GM18498 (cell line): ENCODE results near the gene CTNND2.
"Not testable (repeated sequence)": the region's sequence is repeated elsewhere in the genome, so short reads cannot be mapped to it uniquely, and the experiment has no call there.

Experiments used
- ATAC-seq: cut with Tn5 transposase; IDR thresholded peaks from one replicate; pipeline ENCODE4 v1.9.1; 2021; ENCODE audit warnings: mild to moderate bottlenecking, moderate library complexity; ENCODE audit not compliant: unreplicated experiment

The CTNND2 gene

DNA sequence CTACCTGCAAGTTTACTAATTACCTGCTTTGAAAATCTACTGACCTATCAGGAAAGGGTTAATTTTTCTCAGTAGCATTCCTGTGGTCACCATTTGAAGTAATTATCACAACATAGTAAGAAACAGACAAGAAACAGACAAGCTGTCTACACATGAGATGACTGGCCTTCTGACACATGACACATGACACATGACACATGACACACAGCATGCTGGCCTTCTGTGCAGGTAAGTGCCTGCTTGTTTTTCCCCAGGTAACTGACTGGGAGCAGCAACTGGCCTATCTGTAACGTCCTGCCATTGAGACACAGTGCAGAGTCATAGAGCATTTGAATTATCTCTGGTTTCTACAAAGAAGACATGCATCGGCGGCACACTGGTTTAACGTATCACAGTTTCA, 222.4 kb downstream of the CTNND2 start:
- no peak for ATAC-seq

DNA sequence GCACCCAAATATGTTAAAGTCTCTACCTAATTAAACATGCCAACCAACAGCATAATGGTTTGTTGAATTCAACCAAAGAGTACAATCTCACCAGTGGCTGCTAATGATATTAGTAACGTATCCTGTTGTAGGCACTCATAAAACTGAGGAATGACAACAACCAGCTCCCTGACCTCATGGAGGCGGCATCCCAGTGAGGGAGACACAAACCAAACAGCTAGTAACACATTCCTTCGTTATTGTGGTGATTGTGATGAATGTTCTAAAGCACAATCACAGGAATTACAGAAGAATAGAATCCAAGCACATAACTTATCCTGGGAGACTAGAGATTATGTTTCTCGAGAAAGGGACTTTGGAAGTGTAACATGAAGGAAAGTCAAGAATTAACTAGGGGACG, 224.6 kb downstream of the CTNND2 start:
- ATAC-seq, result no peak

DNA sequence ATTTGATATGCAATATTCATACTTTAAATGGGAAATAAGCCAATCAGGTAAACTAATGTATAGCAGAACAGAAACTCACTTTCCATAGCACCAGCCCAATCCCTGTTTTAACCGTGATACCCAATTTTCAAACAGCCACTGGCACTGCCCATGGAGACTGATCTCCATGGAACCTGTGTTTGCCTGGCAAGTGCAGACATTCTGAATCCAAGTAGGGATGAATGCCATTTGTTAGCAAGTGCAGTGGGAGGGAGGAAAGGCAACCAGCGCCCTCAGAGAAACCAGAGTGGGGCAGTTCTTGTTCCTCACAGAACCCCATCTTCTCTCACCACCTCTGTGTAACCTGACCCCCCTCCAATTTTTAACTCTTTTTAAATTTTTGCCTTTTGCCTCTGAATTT, 229.1 kb downstream of the CTNND2 start:
- no peak for ATAC-seq

DNA sequence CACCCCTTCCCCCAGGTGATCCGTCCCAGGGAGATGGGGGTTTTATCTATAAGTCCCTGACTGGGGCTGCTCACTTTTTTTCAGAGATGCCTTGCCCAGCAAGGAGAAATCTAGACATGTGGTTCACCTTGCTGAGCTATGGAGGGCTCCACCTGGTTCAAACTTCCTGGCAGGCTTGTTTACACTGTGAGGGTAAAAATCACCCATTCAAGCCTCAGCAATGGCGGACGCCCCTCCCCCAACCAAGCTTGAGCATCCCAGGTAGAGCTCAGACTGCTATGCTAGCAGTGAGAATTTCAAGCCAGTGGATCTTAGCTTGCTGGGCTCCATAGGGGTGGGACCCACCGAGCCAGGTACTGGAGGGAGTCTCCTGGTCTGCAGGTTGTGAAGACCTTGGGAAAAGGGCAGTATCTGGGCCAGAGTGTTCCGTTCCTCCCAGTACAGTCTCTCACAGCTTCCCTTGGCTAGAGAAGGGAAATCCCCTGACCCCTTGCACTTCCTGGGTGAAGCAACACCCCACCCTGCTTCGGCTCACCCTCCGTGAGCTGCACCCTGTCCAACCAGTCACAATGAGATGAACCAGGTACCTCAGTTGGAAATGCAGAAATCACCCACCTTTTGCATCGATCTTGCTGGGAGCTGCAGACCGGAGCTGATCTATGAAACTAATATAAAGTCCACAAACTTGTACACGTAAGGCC, 231.7 kb downstream of the CTNND2 start:
- no peak for ATAC-seq

DNA sequence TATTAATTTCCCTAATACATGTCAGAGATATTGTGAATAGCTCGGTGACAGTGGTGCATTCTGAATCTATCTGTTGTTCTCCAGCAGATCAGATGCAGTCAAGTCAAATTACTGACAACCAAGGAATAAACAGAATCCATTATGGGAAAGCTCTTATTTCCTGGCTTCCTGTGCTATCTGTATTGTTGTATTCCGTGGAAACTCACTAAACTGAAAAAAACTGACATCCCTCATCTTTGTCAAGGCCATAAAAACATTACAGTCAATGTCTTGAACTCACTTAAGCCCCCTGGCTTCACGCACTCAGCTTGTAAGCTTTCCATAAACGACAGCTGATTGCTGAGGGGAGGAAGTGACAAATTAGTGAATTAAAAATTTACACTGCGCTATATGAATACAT, 245.9 kb downstream of the CTNND2 start:
- no peak for ATAC-seq

DNA sequence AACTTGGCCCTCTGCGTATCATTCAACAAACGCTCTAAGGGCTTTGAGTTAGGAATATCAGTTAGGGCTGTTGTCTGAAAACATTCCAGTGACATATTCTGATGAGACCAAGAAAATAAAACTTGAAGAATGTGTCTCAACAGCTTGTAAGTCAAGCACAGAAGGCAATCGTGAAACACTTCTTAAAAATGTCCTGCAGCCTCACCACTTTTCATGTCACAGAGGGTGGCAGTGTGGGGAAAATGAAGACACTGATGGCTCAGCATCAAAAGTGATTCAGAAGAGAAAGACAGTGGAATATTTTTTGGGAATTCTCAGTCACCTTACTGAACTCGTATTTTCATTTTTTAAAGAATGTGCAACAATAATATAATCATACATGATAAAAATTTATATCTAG, 247.3 kb downstream of the CTNND2 start:
- ATAC-seq, result no peak

DNA sequence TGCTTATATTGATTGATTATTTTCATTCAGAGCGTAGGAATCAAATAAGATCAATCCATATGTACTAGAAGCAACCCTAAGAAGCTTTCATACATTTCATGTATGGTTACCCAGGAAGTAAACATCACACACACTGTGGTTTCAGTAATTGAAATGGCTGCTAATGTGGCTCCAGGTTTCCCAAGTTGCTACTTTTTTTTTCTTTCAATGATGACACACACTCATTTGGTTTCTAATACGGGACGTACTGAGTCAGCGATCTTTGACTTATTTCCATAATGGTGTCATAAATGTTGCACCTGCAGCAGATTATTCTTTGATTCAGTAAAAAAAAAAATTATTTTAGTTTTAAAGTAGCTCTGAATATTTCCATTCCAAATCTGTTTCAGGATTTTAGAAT, 248.6 kb downstream of the CTNND2 start:
- ATAC-seq, result no peak

DNA sequence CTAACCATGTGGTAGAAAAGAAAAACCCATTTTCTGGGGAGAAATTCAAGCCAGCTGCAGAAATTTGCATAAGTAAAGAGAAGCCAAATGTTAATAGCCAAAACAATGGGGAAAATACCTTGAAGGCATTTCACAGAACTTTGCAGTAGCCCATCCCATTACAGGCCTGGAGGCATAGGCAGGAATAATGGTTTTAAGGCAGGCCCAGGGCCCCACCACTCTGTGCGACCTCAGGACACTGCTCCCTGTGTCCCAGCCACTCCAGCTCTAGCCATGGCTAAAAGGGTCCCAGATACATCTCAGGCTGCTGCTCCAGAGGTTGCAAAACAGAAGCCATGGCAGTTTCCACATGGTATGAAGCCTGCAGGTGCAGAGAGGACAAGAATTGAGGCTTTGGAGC, 253.3 kb downstream of the CTNND2 start:
- ATAC-seq, result no peak

DNA sequence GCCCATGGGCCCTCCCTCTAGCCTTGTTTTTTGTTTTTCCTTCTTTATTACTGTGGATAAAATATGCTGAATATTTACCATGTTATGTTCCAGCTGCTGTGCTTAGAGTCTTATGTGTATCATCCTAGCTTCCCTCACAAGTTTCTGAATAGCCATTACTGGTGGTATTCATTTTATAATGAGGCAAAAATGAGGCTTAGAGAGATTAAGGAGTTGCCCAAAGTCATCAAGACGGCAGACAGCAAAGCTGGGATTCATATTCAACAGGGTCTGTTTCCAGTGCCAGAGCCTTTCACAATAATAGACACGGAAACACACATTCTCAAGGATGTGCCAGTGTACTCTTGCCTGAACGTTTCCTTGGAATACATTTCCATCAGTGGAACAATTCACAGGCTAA, 258.1 kb downstream of the CTNND2 start:
- ATAC-seq, result no peak

DNA sequence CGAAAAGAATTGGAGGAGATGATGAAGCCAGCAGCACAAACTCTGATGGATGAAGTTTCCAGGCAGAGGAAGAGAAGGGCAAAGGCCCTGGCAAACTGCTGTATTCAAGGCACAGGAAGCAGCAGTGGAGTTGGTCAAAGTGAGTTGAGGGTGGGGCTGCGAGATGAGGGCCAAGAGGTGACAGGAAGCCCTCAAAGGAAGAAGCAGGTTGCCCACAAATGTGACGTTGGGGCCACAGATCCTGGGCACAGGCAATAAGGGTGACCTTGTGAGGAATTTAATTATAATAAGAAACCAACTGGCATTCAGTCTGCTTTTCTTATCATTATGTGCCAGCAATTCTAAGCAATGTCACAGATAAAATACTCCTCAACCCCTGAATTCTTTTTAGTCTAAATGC, 261.8 kb downstream of the CTNND2 start:
- no peak for ATAC-seq

DNA sequence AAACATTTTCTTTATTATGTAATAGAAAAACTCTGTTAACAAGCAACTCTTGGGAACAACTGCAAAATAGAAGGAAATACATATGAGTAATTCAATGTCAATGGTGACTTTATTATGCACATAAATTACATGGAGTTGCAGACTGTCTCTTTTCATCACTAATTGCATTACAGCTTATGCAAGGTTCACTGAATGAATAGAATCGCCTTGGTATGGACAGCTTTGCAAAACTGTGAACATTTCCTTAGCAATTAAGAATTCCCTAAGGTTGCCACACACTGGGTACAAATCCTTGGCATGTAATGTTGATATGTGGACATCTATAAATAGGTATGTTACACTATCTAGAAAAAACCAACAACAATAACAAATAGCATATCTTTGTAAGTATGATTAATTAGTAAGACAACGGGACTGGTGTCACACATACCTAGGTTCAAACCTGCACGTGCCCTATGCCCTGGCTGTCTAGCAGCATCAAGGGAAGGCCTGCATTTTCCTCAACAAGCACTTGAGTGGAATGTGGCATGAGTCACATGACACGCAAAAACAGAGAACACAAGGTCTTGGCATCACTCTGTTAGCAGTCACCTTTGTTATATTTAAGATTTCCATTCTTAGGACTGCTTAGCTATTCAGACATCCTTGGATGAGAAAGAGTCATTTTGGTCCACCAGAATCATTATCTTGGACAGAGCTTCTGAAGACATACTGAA, 263.9 kb downstream of the CTNND2 start:
- ATAC-seq, result no peak

DNA sequence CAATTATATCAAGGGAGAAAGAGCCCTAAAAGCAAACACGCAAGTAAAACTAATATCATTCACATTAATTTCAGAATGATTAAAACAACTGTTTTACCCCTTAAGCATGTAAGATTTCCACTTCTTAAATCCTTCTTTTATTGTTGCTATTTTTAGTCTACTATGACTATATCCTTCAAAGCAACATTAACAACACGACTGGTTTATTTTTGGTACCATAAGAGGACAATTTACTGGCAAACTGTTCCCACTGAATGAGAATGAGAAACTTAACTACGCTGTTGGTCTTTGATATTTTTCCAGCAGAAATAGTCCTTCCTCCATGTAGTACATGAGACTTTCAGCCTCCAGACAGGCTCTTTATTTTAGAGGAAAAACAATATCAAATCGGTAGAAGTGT, 281.5 kb downstream of the CTNND2 start:
- no peak for ATAC-seq

DNA sequence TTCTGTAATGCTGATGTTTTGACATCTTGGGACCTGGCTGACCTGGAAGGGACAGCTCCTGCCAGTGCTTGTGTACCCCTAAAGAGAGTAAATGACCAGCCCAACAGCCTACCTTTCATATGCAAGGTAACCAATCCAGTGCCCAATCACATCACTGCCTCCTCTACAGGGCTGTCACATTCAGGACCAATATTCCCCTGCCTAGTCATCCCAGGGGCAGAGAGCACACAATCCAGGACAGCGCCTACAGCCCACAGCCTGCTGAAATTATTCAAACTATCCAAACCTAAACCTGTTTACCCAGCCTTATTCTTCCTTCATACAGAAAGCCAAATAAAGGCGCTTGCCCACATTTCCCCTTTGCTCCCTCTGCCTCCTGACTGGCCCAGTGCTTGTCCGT, 284.1 kb downstream of the CTNND2 start:
- no peak for ATAC-seq

DNA sequence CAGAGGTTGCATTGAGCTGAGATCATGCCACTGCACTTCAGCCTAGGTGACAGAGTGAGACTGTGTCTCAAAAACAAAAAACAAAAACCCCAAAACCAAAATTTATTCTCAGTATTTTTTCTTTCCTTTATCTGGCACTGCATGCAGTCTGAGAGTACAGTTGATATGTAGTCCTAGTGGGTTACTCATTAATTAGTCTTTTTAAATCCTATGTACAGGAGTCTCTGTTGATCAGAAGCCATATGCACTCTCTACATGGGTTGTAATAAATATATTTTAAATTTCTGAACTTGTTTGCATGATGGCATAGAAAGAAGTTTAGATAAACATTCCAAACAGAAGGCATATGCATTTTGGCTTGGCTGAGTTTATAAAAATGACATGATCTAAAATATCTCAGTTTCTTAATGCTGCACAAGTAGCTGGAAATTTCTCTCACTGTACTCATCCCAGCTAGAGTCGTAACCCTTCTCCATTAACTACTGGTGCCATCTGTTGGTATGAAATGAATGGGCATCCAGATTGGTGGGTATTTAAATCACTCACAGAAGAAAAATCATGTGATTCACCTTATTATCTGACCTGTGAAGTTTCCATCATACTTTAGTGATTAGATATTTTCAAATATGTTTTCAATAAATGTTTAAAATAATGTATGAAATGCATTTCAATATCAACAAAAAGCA, 284.8 kb downstream of the CTNND2 start:
- ATAC-seq, result no peak

DNA sequence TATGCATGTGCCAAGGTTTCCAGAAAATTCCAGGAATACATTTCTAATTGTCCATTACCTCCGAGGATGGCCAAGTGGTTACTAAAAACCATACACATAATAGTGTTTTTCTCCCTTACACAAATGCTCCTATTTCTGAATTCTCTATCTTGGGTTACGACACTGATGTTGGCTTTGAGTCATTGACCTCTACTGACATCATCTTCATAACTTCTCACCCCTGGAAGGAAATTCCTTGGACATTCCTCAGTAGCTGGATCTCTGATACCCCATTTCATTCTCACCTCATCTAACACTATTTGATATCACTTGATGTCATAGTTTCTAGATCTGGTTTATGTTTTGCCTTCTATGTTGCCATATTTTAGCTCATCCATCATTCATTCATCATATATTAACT, 287.2 kb downstream of the CTNND2 start:
- no peak for ATAC-seq

DNA sequence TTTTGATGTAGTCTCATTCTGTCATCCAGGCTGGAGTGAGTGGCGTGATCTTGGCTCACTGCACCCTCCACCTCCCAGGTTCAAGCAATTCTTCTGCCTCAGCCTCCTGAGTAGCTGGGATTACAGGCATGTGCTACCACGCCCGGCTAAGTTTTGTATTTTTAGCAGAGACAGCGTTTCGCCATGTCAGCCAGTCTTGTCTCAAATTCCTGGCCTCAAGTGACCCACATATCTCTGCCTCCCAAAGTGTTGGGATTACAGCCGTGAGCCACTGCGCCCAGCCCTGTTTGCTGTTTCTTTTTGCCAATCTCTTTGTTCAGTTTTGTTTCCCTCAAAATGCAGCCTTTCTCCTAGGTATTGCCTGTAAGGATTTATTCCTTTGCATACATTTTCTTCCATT, 287.6 kb downstream of the CTNND2 start:
- not testable (repeated sequence) for ATAC-seq

DNA sequence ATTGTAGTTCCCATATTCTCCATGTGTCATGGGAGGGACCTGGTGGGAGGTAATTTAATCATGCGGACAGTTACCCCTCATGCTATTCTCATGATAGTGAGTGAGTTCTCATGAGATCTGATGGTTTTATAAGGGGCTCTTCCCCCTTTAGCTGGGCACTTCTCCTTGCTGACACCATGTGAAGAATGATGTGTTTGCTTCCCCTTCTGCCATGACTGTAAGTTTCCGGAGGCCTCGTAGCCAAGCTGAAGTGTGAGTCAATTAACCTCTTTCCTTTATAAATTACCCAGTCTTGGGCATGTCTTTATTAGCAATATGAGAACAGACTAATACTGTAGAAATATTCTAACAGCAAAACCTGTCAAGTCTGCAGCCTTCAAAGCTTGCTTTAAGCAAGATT, 293.2 kb downstream of the CTNND2 start:
- no peak for ATAC-seq

DNA sequence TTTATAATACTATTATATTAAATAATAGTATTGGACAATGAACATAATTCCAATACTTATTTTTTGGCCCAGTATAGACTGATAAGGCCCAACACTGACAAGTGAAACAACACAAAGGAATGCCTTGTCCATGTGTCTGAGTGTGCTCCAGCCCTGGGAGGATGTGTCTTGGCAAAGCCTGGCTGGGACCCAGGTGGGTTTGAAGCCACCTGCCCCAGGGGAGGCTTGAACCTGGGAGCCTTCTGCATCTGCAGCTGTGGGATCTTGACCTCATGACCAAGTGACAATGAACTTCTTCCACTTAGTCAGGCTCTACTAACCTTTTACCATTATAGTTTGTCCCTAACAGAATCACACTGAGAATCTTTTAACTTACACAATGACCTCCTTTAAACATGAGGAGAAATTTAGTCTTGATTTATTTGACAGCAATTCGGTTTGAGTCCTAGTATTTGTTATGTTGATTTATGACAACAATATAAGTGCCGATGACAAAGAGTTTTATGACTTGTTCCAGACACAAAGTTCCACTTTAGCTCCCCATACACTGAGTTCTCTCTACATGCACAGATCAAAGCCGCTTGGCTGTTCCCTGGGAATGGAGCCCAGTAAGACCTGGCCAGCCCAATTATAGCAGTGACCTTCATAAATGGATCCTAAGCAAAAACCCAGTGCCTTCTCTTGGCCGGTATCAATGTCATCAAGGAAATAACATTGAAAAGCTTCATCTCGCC, 294.5 kb downstream of the CTNND2 start:
- no peak for ATAC-seq

DNA sequence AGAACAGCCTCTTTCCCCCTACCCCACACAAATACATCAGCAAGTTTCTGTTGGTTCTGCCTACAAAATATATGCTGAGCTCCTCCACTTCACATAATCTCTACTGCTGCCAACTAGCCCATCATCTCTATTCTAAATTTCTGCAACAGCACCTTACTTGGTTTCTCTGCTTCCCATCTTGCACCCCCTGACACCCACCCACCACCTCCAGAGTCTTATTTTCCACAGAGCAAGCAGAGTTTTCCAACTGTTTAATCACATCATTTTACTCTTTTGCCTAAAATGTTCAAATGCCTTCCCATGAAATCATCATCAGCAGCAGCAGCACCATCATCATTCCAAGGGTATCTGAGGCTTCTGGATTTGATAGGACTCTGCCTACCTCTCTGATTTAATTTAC, 295.7 kb downstream of the CTNND2 start:
- no peak for ATAC-seq

DNA sequence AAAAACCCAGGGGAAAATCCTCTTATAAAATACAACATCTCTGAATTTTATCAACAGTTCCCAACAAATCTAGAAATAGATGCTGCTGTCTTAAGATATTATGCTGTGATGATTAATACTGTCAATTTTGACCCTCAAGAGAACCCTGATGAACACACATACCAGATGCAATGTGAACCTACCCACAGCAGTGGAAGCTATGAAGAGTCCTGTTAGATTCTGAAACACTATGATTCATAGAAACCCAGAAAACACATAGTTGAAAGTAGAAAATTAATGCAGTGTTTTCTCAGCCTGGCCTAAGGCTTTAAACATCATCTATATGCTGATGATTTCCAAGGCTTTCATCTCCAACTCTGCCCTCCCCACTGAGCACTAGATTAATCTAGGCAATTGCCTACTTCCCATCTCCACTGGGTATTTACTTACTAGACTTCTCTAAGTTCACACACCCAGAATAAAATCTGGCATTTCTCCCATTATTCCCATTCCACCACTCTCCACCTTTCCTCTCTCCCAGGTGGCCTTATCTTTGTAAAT, 296.2 kb downstream of the CTNND2 start:
- ATAC-seq, result no peak

DNA sequence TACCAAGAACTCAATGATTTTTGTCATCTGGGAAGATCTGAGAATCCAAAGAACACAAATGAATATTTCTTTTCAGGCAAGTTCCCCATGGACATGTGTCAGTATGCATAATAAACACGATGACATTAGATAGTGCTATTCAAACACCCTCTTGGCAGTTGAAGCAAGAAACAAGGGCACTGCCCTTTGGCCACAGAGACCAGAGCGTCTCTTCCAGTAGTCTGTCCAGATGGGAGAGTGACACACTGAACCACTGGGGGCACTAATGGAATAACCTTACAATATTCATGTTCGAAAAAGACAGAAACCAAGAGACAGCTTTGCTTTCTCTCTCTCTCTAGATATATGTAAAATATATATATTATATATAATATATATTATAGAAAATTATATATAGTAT, 301.9 kb downstream of the CTNND2 start:
- ATAC-seq, result no peak
